Left lung (tissue), 10 donors: ENCODE results near the gene ACY1. TPM values are rescaled to one million over a fixed set of nuclear protein-coding genes. Genes with fewer than 3 reads are reported as not detected.

Experiments used
- ATAC-seq: fragments of 200-7000 bp; cut with Tn5 transposase; one replicate; pipeline ENCODE4 v1.9.1; 2020; ENCODE audit warnings: moderate library complexity
- DNase-seq, 4 donors: peaks; one replicate each; pipeline ENCODE4 v3.0.0-alpha.2; 2013 to 2020
- H3K27ac ChIP-seq, 2 donors: fragments of 200-600 bp; sonication (generic) in 1 of 2; one replicate each; pipeline versions ENCODE4 v1.5.0 to v1.8.0; 2020 to 2021
- H3K27me3 ChIP-seq, 2 donors: fragments of 200-600 bp; sonication (generic) in 1 of 2; one replicate each; pipeline versions ENCODE4 v1.5.0 to v1.8.0; 2020 to 2021
- H3K36me3 ChIP-seq, 2 donors: fragments of 200-600 bp; sonication (generic) in 1 of 2; one replicate each; pipeline versions ENCODE4 v1.5.0 to v1.8.0; 2020 to 2021
- H3K4me1 ChIP-seq, 2 donors: fragments of 200-600 bp; one replicate each; pipeline ENCODE4 v1.8.0; 2021
- H3K4me3 ChIP-seq, 2 donors: fragments of 200-600 bp; sonication (generic) in 1 of 2; one replicate each; pipeline versions ENCODE4 v1.5.0 to v1.8.0; 2020 to 2021; ENCODE audit warnings: mild to moderate bottlenecking in 1 of 2
- H3K9me3 ChIP-seq, 2 donors: fragments of 200-600 bp; sonication (generic) in 1 of 2; one replicate each; pipeline versions ENCODE4 v1.5.0 to v1.8.0; 2020 to 2021
- intact Hi-C, 2 donors: fragments of 100-400 bp; cut with DNase I; formaldehyde crosslinking; loops; one replicate each; pipeline versions ENCODE4 v1.11.2 to v1.14.2; 2022
- polyA plus RNA-seq, 6 donors: library from polyadenylated mRNA; unstranded; fragments of 120-200 nt; gene quantifications; one replicate each; pipeline ENCODE4 v1.2.1, GENCODE V29; 2013; ENCODE audit not compliant: insufficient read length in 6 of 6
- total RNA-seq, 2 donors: library from RNA; stranded (reverse); fragmentation: NEBNext Ultra II Directional; extraction: Animal tissue kit (Norgen Biotek cat#: 25700); gene quantifications; one replicate each; pipeline ENCODE4 v1.2.1, GENCODE V29; 2021
- TF ChIP-seq, protein P1 (sequence below), 2 donors: fragments of 200-600 bp; sonication (generic) in 1 of 2; IDR thresholded peaks; one replicate each; pipeline versions ENCODE4 v1.5.0 to v1.8.0; 2021; ENCODE audit warnings: antibody characterized with exemption in 2 of 2
- donor health status: DM: no; HTN: yes; CAD: no.
- donor health status: DM: no; HTN: no; CAD: no.

Gene ACY1
- total and polyA plus RNA-seq, 8 donors, result 29.6 to 42.8 (median 36.9) TPM

DNA sequence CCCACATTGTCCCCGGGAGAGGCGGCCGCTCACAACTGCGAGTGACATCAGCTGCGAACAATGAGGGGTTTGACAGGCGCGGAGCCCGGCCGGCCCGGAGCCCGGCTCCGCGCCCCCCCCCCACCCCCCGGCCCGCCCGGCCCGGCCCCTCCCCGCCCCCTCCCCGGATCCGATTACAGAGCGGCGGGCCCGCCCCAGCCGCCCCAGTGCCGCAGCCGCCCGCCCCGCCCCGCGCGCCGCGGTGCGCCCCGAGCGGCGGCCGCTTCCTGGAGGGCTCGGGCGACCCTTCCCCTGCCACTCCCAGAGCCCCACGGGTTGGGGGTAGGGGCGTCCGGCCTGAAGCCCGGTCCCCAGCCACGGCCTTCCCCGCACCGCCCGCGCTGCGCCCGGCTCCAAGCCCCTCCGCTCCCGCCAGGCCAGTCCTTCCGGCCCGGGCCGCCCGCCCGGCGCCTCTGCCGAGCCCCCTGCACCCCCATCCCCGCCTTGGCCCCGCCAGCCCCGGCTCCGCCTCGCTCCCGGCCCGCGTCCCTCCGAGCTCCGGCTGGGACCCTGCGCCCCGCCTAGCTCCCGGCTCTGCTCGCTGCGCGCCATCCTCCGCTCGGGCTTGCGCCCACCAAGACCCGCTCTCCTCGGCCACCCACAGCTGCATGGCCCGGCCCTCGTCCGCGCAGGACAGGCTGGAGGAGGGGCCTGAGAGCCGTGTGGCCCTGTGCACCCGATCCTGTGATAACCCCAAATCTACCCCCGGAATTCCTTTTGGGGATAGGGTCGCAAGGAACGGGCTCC is 15.8 kb upstream of the ACY1 start, which contains the start of gene PCBP4:
Gene PCBP4, minus strand, starts transcription at position 71 of the 786 bp plus-strand sequence. CDS start 6,214 bp downstream, outside the sequence.
- peaks cover 6 to 28% of the 10 kb centered on the region in 2 donors for H3K4me1 ChIP-seq
- H3K27ac ChIP-seq, result peak within 1 kb of the TSS; percentile 82 to 85
- H3K9me3 ChIP-seq, result no peaks in the 10 kb centered on the region
- peaks cover 0 to 28% of the 10 kb centered on the region in 2 donors for H3K27me3 ChIP-seq
- ATAC-seq (peak; percentile 75), DNase-seq (peak; percentile 59 to 88 (median 66))
- intact Hi-C loops, result no loop called here
- no peaks in the 10 kb centered on the region for H3K36me3 ChIP-seq
- H3K4me3 ChIP-seq, result peak within 1 kb of the TSS; percentile 53 to 64
- TF ChIP-seq, protein P1, sequence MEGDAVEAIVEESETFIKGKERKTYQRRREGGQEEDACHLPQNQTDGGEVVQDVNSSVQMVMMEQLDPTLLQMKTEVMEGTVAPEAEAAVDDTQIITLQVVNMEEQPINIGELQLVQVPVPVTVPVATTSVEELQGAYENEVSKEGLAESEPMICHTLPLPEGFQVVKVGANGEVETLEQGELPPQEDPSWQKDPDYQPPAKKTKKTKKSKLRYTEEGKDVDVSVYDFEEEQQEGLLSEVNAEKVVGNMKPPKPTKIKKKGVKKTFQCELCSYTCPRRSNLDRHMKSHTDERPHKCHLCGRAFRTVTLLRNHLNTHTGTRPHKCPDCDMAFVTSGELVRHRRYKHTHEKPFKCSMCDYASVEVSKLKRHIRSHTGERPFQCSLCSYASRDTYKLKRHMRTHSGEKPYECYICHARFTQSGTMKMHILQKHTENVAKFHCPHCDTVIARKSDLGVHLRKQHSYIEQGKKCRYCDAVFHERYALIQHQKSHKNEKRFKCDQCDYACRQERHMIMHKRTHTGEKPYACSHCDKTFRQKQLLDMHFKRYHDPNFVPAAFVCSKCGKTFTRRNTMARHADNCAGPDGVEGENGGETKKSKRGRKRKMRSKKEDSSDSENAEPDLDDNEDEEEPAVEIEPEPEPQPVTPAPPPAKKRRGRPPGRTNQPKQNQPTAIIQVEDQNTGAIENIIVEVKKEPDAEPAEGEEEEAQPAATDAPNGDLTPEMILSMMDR (IDR thresholded peaks at IDR 0.05), result no peak

GRCh38 chr3:51968170-51968775 is 15.1 kb upstream of the ACY1 start:
- Histone ChIP-seq H3K36me3 (no peaks in the 10 kb centered on the region), H3K4me3 (peak overlapping the region; percentile 48 to 53), H3K27me3 (peaks cover 0 to 28% of the 10 kb centered on the region in 2 donors), H3K27ac (peak overlapping the region; percentile 82 to 85), H3K4me1 (peaks cover 6 to 35% of the 10 kb centered on the region in 2 donors), H3K9me3 (no peaks in the 10 kb centered on the region)
- TF ChIP-seq, protein P1 (IDR thresholded peaks at IDR 0.05), result no peak
- intact Hi-C loops, result no loop called here
- ATAC-seq (peak; percentile 9), DNase-seq (peak in 1 of 4 donors; percentile 60)

- H3K4me3 ChIP-seq, result no peak overlapping the region
- H3K36me3 ChIP-seq, result no peaks in the 10 kb centered on the region
- ATAC-seq (no peak), DNase-seq (peak in 1 of 4 donors; percentile 56)
- no peaks in the 10 kb centered on the region for H3K9me3 ChIP-seq
- TF ChIP-seq, protein P1 (IDR thresholded peaks at IDR 0.05), result no peak
- H3K27ac ChIP-seq, result no peak overlapping the region
- H3K4me1 ChIP-seq, result peaks cover 7 to 39% of the 10 kb centered on the region in 2 donors
- peaks cover 0 to 28% of the 10 kb centered on the region in 2 donors for H3K27me3 ChIP-seq
- intact Hi-C loops, result no loop called here
These were observed 14.3 kb upstream of the ACY1 start for GRCh38 chr3:51968883-51969678.

DNA sequence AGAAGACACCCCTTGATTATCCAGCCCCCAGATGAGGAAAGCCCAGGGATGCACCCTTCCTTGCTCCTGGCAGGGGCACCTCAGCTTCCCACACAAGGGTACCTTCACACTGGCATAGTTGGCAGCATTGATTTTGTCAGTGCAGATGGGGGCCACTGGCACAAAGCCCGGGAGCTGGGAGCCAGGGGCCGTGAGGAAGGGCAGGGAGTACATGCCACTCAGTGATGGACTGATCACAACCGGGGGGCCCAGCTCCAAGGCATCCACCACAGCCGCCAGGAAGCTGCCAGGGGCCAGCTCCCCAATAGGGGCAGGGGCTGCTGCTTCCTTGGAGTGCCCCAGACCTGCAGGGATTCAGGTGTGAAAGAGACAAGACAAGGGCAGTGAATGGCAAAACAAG is 13.5 kb upstream of the ACY1 start:
- Histone ChIP-seq H3K27me3 (peaks cover 0 to 28% of the 10 kb centered on the region in 2 donors), H3K36me3 (no peaks in the 10 kb centered on the region), H3K4me3 (no peak overlapping the region), H3K27ac (no peak overlapping the region), H3K9me3 (no peaks in the 10 kb centered on the region), H3K4me1 (peaks cover 14 to 47% of the 10 kb centered on the region in 2 donors)
- intact Hi-C loops, result no loop called here
- TF ChIP-seq, protein P1 (IDR thresholded peaks at IDR 0.05), result no peak
- DNase-seq (peak in 1 of 4 donors; percentile 76), ATAC-seq (no peak)
